HEK293T (cell line): ENCODE measurements around the gene MAN1C1.

Experiments used
- BHLHE40 ChIP-seq: fragments of 450-650 bp; IDR thresholded peaks from 2 replicates; pipeline ENCODE4 v1.6.1; 2016; ENCODE audit warnings: mild to moderate bottlenecking, moderate library complexity, borderline replicate concordance
- CTBP1 ChIP-seq: fragments of 450-650 bp; IDR thresholded peaks from 2 replicates; pipeline ENCODE4 v1.6.1; 2016; ENCODE audit warnings: borderline replicate concordance
- ELF4 ChIP-seq: fragments of 450-650 bp; IDR thresholded peaks from 2 replicates; pipeline ENCODE4 v1.6.1; 2017; ENCODE audit warnings: antibody characterized with exemption
- FOXK2 ChIP-seq: fragments of 450-650 bp; IDR thresholded peaks from 2 replicates; pipeline ENCODE4 v1.6.1; 2016; ENCODE audit warnings: mild to moderate bottlenecking
- FOXM1 ChIP-seq: fragments of 450-650 bp; IDR thresholded peaks from 2 replicates; pipeline ENCODE4 v1.6.1; 2017; ENCODE audit warnings: mild to moderate bottlenecking, borderline replicate concordance
- HDGF ChIP-seq: fragments of 450-650 bp; IDR thresholded peaks from 2 replicates; pipeline ENCODE4 v1.6.1; 2017; ENCODE audit warnings: antibody characterized with exemption, borderline replicate concordance
- NFRKB ChIP-seq: fragments of 450-650 bp; IDR thresholded peaks from 2 replicates; pipeline ENCODE4 v1.6.1; 2016; ENCODE audit warnings: mild to moderate bottlenecking, moderate library complexity
- SP1 ChIP-seq: fragments of 450-650 bp; IDR thresholded peaks from 2 replicates; pipeline ENCODE4 v1.6.1; 2017
- SUZ12 ChIP-seq: fragments of 450-650 bp; IDR thresholded peaks from 2 replicates; pipeline ENCODE4 v1.6.1; 2016; ENCODE audit warnings: mild to moderate bottlenecking
- ZNF384 ChIP-seq: fragments of 450-650 bp; IDR thresholded peaks from 2 replicates; pipeline ENCODE4 v1.6.1; 2016

- TF ChIP-seq FOXM1 (no peak), BHLHE40 (no peak), SP1 (no peak), ELF4 (no peak), FOXK2 (no peak), ZNF384 (no peak), HDGF (no peak), SUZ12 (no peak), NFRKB (no peak), CTBP1 (no peak)
Observed at GRCh38 chr1:25572107-25572506, 44.5 kb upstream of the MAN1C1 start.
